Kidney capillary endothelial cell (primary cell): ENCODE data around the gene C19orf18.
"Not testable (repeated sequence)": the region's sequence is repeated elsewhere in the genome, so short reads cannot be mapped to it uniquely, and the experiment has no call there.

Source experiments
- DNase-seq: peaks from one replicate; pipeline ENCODE4 v3.0.0-alpha.2; 2018; ENCODE audit warnings: low spot score

C19orf18 gene

GRCh38 chr19:57974434-57974833 is at the start of gene C19orf18:
Gene C19orf18 (minus strand): TSS chr19:57974534. CDS start chr19:57974432, 102 bp downstream.
- no peak for DNase-seq

GRCh38 chr19:58022283-58022660 is 47.9 kb upstream of the C19orf18 start:
- no peak for DNase-seq

GRCh38 chr19:58021541-58022282 is 47.4 kb upstream of the C19orf18 start:
- DNase-seq, result peak; percentile 20

- no peak for DNase-seq
These were observed 45.8 kb upstream of the C19orf18 start for GRCh38 chr19:58020129-58020528.

GRCh38 chr19:58014141-58014540 is 39.8 kb upstream of the C19orf18 start:
- DNase-seq, result no peak

GRCh38 chr19:58010507-58010906 is 36.2 kb upstream of the C19orf18 start:
- DNase-seq, result no peak

GRCh38 chr19:58009666-58010301 is 35.5 kb upstream of the C19orf18 start:
- DNase-seq, result peak; percentile 57

- DNase-seq, result peak; percentile 3
These were observed 34.9 kb upstream of the C19orf18 start for GRCh38 chr19:58009301-58009665.

GRCh38 chr19:58008877-58009276 is 34.5 kb upstream of the C19orf18 start:
- not testable (repeated sequence) for DNase-seq

GRCh38 chr19:58007285-58007684 is 33.0 kb upstream of the C19orf18 start:
- no peak for DNase-seq

GRCh38 chr19:58003174-58003828 is 29.0 kb upstream of the C19orf18 start:
- DNase-seq, result peak; percentile 13

GRCh38 chr19:58002384-58003173 is 28.2 kb upstream of the C19orf18 start, which contains the start of gene ZNF606:
Gene ZNF606 (minus strand): TSS chr19:58002820. CDS start chr19:58001319, 1,501 bp downstream.
- peak; percentile 82 for DNase-seq

GRCh38 chr19:58001895-58002369 is 27.6 kb upstream of the C19orf18 start:
- peak; percentile 8 for DNase-seq

GRCh38 chr19:58000677-58001076 is 26.3 kb upstream of the C19orf18 start:
- DNase-seq, result no peak

- no peak for DNase-seq
These were observed 18.5 kb upstream of the C19orf18 start for GRCh38 chr19:57992841-57993240.

- DNase-seq, result no peak
These were observed 4.4 kb upstream of the C19orf18 start for GRCh38 chr19:57978586-57979289.

- no peak for DNase-seq
These were observed 9.6 kb downstream of the C19orf18 start for GRCh38 chr19:57964761-57965160.

GRCh38 chr19:57961785-57962184 is 12.5 kb downstream of the C19orf18 start:
- no peak for DNase-seq

- DNase-seq, result no peak
These were observed 19.3 kb downstream of the C19orf18 start for GRCh38 chr19:57954996-57955395.

- DNase-seq, result no peak
These were observed 24.6 kb downstream of the C19orf18 start for GRCh38 chr19:57949702-57950101.

GRCh38 chr19:57949296-57949695 is 25.0 kb downstream of the C19orf18 start:
- no peak for DNase-seq
